HL-60 (cell line): Measurements from ENCODE around the gene CCM2.

Experiments
- DNase-seq, 2 experiments: peaks; one replicate each; pipeline ENCODE4 v3.0.0-alpha.2; 2010 to 2020; ENCODE audit warnings: low read depth in 1 of 2, low spot score in 1 of 2
- H3K27ac ChIP-seq: fragments of 250-450 bp; sonication (Bioruptor Pico); replicated peaks from 2 replicates; pipeline ENCODE4 v1.5.1; 2020; ENCODE audit warnings: mild to moderate bottlenecking, moderate library complexity
- H3K27me3 ChIP-seq: fragments of 250-450 bp; sonication (Bioruptor Pico); 2 replicates; pipeline ENCODE4 v1.5.1; 2021; ENCODE audit warnings: mild to moderate bottlenecking, moderate library complexity; ENCODE audit not compliant: insufficient read depth, poor library complexity, severe bottlenecking
- H3K4me3 ChIP-seq: replicated peaks from 2 replicates; pipeline ENCODE4 v1.5.1; 2011; ENCODE audit warnings: mild to moderate bottlenecking, control low read depth, low read length; ENCODE audit not compliant: insufficient read depth
- CTCF ChIP-seq: IDR thresholded peaks from one replicate; pipeline ENCODE4 v1.5.1; 2011; ENCODE audit warnings: low read length, control low read depth, inconsistent platforms; ENCODE audit not compliant: insufficient read depth
- GABPA ChIP-seq: IDR thresholded peaks from 2 replicates; pipeline ENCODE4 v1.6.1; 2012; ENCODE audit warnings: low read depth
- POLR2AphosphoS5 ChIP-seq: IDR thresholded peaks from 2 replicates; pipeline ENCODE4 v1.6.1; 2012; ENCODE audit warnings: low read depth
- REST ChIP-seq: IDR thresholded peaks from 2 replicates; pipeline ENCODE4 v1.6.1; 2012; ENCODE audit warnings: low read depth; ENCODE audit not compliant: insufficient replicate concordance
- SPI1 ChIP-seq: IDR thresholded peaks from 2 replicates; pipeline ENCODE4 v1.6.1; 2012; ENCODE audit warnings: low read depth, mild to moderate bottlenecking, borderline replicate concordance

The CCM2 gene

GRCh38 chr7:45015313-45015712, 15.3 kb downstream of the CCM2 start:
- TF ChIP-seq SPI1 (no peak), REST (no peak), POLR2AphosphoS5 (no peak), GABPA (no peak), CTCF (no peak)
- no peak for DNase-seq
- no peaks in the 10 kb centered on the region for H3K27me3 ChIP-seq
- H3K27ac ChIP-seq: no peak overlapping the region
- H3K4me3 ChIP-seq: no peak overlapping the region

- H3K27ac ChIP-seq: no peak overlapping the region
Observed at GRCh38 chr7:45017253-45017652, 17.3 kb downstream of the CCM2 start.

GRCh38 chr7:45020915-45021314, 20.9 kb downstream of the CCM2 start:
- H3K27ac ChIP-seq: no peak overlapping the region; the same call in 1 of the 2 replicates
- no peak overlapping the region for H3K4me3 ChIP-seq
- H3K27me3 ChIP-seq: no peaks in the 10 kb centered on the region
- no peak for DNase-seq
- no peak for TF ChIP-seq CTCF
- no peak for TF ChIP-seq POLR2AphosphoS5
- no peak for TF ChIP-seq REST
- no peak for TF ChIP-seq GABPA
- TF ChIP-seq SPI1: no peak

More at GRCh38 chr7:45017253-45017652, 17.3 kb downstream of the CCM2 start:
- no peak for DNase-seq
- no peak overlapping the region for H3K4me3 ChIP-seq
- no peaks in the 10 kb centered on the region for H3K27me3 ChIP-seq
- TF ChIP-seq CTCF (no peak), REST (no peak)
